Measurements from ENCODE around the gene TMTC3.

The TMTC3 gene

DNA sequence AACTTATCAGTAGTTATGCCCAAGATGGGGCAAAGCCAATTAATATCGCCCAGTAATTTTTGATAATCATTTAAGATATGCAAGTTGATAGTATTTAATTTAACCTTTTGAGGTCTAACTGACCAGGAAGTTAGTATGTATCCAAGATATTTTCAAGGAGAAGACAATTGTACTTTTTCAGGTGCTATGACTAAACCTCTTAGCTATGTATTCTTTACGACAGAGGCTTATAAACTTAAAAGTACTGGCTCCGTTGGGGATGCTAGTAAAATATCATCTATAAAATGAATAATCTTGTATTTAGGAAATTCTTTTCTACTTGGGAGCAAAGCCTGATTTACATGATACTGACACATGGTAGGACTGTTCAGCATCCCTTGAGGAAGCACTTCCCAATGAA is 40.3 kb downstream of the TMTC3 start:
- TF ChIP-seq, protein P1, sequence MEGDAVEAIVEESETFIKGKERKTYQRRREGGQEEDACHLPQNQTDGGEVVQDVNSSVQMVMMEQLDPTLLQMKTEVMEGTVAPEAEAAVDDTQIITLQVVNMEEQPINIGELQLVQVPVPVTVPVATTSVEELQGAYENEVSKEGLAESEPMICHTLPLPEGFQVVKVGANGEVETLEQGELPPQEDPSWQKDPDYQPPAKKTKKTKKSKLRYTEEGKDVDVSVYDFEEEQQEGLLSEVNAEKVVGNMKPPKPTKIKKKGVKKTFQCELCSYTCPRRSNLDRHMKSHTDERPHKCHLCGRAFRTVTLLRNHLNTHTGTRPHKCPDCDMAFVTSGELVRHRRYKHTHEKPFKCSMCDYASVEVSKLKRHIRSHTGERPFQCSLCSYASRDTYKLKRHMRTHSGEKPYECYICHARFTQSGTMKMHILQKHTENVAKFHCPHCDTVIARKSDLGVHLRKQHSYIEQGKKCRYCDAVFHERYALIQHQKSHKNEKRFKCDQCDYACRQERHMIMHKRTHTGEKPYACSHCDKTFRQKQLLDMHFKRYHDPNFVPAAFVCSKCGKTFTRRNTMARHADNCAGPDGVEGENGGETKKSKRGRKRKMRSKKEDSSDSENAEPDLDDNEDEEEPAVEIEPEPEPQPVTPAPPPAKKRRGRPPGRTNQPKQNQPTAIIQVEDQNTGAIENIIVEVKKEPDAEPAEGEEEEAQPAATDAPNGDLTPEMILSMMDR (IDR thresholded peaks at IDR 0.05), result no peak
- DNase-seq (ENCODE audit: low spot score), result no peak
- Histone ChIP-seq H3K4me3 (no peak overlapping the region), H3K27ac (no peak overlapping the region)

DNA sequence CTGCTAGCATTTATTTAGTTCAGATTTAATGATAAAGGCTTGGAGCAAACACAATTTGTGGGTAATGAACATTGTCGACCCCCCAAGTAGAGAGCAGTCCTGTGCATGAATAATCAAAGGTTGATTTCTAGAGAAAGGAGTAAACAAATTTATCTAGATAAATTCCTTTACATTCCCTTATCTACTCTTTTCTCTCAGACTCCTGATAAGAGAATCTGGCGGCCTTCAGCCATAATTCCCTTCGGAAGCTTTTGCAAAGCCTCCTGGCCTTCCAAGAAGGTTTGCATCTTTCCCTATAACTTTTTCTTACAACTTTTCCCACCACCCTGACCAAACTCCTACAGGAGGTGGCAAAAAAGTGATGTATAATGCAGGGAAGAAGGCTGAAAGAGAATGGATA is 42.1 kb downstream of the TMTC3 start:
- no peak overlapping the region for H3K27ac ChIP-seq
- H3K4me3 ChIP-seq, result no peak overlapping the region
- no peak for DNase-seq (ENCODE audit: low spot score)
- TF ChIP-seq, protein P1 (IDR thresholded peaks at IDR 0.05), result no peak

DNA sequence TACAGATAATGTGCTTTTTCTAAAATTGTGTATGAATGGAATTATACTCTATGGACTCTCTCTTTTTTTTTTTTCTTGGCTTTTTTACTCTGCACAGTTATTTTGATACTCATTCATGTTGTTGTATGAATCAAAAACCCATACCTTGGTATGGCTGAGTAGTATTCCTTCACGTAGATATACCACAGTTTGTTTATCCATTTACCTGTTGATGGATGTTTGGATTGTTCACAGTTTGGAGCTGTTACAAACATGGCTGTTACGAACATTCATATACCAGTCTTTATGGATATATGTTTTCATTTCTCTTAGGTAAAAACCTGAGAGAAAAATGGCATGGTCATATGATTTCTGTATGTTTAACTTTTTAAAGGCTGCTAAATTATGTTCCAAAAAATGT is 43.2 kb downstream of the TMTC3 start:
- TF ChIP-seq, protein P1 (IDR thresholded peaks at IDR 0.05), result no peak
- Histone ChIP-seq H3K4me3 (no peak overlapping the region), H3K27ac (no peak overlapping the region)
- no peak for DNase-seq (ENCODE audit: low spot score)

DNA sequence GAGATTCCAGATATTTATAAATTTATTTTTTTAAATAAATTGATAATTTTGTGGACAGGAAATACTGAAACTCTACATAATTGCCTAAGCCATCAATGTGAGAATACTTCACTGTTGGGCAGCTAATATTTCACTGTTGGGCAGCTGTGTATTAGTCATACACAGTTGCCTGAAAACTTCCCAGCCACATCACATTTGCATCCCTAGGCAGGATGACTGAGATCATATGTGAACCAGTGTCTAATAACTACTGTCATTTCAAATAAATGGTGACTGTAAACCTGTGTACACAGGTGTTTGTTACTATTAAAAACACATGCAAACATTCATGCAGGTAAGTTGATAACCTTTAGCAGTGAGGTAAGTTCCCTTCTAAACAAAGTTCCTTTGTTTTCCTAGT is 43.9 kb downstream of the TMTC3 start:
- Histone ChIP-seq H3K4me3 (no peak overlapping the region), H3K27ac (no peak overlapping the region)
- no peak for DNase-seq (ENCODE audit: low spot score)
- TF ChIP-seq, protein P1 (IDR thresholded peaks at IDR 0.05), result no peak

DNA sequence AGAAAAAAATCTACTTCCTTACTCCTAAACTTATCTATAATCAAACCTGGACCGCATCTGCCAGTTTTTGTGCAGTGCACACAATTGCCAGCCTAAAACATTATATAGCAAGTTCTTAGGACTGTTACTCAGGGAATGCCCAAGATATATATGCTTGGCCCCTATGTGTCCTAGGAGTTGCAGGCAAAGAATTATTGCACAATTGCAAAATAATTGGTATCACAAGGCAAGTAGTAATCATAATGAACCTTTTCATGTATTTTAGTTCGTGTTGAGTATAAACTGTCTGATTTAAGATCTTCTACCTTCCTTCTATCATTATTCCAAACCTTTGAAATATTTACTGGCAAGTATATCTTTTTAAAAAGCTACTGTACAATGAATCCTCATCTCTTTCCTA is 45.5 kb downstream of the TMTC3 start:
- no peak for DNase-seq (ENCODE audit: low spot score)
- H3K4me3 ChIP-seq, result no peak overlapping the region
- H3K27ac ChIP-seq, result no peak overlapping the region
- TF ChIP-seq, protein P1 (IDR thresholded peaks at IDR 0.05), result no peak

DNA sequence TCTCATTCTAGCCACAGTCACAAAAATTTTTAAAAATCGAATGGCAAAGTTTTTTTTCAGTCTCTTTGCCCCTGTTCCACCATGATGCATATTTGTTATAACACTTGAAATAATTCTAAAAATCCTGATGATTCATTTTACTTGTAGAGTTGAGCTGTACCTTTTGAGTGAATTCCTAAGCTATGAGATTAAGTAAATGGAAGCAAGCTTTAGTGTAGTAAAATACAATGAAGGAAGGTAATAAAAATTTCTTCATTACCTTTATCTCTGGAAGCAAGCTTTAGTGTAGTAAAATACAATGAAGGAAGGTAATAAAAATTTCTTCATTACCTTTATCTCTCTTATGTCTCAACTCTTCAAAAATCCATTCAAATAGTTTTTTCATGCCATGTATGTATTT is 46.1 kb downstream of the TMTC3 start:
- DNase-seq (ENCODE audit: low spot score), result no peak
- TF ChIP-seq, protein P1 (IDR thresholded peaks at IDR 0.05), result no peak
- Histone ChIP-seq H3K4me3 (no peak overlapping the region), H3K27ac (no peak overlapping the region)

DNA sequence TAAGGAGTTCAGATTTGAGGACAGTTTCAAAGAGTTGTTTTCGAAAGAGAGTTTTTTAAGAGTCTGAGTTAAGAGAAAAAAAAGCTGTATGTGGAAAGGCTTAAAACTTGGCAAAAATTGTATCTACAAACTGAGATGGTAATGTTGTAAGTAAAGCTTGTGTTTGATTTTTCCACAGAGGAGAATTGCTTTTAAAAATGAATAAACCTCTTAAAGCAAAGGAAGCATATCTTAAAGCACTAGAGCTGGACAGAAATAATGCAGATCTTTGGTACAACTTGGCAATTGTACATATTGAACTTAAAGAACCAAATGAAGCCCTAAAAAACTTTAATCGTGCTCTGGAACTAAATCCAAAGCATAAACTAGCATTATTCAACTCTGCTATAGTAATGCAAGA is 50.3 kb downstream of the TMTC3 start:
- no peak for DNase-seq (ENCODE audit: low spot score)
- TF ChIP-seq, protein P1 (IDR thresholded peaks at IDR 0.05), result no peak
- Histone ChIP-seq H3K27ac (no peak overlapping the region), H3K4me3 (no peak overlapping the region)

Data from coronary artery (tissue), 2 donors.